Measurements from ENCODE around the gene RPL31.

GRCh38 chr2:101030866-101031554, 28.9 kb downstream of the RPL31 start:
- TF ChIP-seq CTCF (IDR thresholded peaks at IDR 0.05): no peak
- no peak for TF ChIP-seq POLR2A (IDR thresholded peaks at IDR 0.05)
